CD4-positive, CD25-positive, alpha-beta regulatory T cell (primary cell): ENCODE data around the gene RNFT2. TPM values are rescaled to one million over a fixed set of nuclear protein-coding genes. Genes with fewer than 3 reads are reported as not detected.

ENCODE experiments used
- ATAC-seq, 2 donors: fragments of 150-1000 bp; cut with Tn5 transposase; one replicate each; pipeline ENCODE4 v1.10.0; 2021; ENCODE audit warnings: low read depth in 2 of 2, moderate number of reproducible peaks in 2 of 2, moderate library complexity in 1 of 2
- DNase-seq, 3 donors: peaks; one replicate each; pipeline versions ENCODE4 v3.0.0 to v3.0.0-alpha.2; 2012 to 2022; ENCODE audit warnings: mixed read lengths in 1 of 3
- H3K27ac ChIP-seq: one replicate; pipeline ENCODE4 v1.7.0; 2013; ENCODE audit warnings: mild to moderate bottlenecking, low read length; ENCODE audit not compliant: insufficient read depth, poor library complexity, severe bottlenecking
- H3K27me3 ChIP-seq: one replicate; pipeline ENCODE4 v1.7.0; 2013; ENCODE audit warnings: low read length; ENCODE audit not compliant: control insufficient read depth, insufficient read depth
- H3K36me3 ChIP-seq: one replicate; pipeline ENCODE4 v1.7.0; 2013; ENCODE audit warnings: mild to moderate bottlenecking, low read length, moderate library complexity; ENCODE audit not compliant: control insufficient read depth, insufficient read depth
- H3K4me1 ChIP-seq: 2 replicates; pipeline ENCODE4 v1.7.0; 2013; ENCODE audit warnings: mild to moderate bottlenecking, low read length; ENCODE audit not compliant: insufficient read depth, control insufficient read depth, poor library complexity, severe bottlenecking
- H3K4me3 ChIP-seq: one replicate; pipeline ENCODE4 v1.7.0; 2013; ENCODE audit warnings: low read depth, mild to moderate bottlenecking, low read length, moderate library complexity
- H3K9me3 ChIP-seq, 2 experiments: 1 replicate in 1 of 2; 2 replicates in 1 of 2; pipeline ENCODE4 v1.7.0; 2013; ENCODE audit warnings: low read length in 2 of 2, mild to moderate bottlenecking in 1 of 2, moderate library complexity in 1 of 2; ENCODE audit not compliant: control insufficient read depth in 2 of 2
- H3K27ac Mint-ChIP-seq, 3 donors: one replicate each; pipeline ENCODE4 v1.8.0; 2020 to 2022; ENCODE audit warnings: mild to moderate bottlenecking in 3 of 3, mixed read lengths in 3 of 3, moderate library complexity in 2 of 3
- H3K27me3 Mint-ChIP-seq: one replicate; pipeline ENCODE4 v1.8.0; 2022; ENCODE audit warnings: mild to moderate bottlenecking, mixed read lengths
- H3K36me3 Mint-ChIP-seq: one replicate; pipeline ENCODE4 v1.8.0; 2020; ENCODE audit warnings: mixed read lengths
- H3K4me1 Mint-ChIP-seq, 4 donors: one replicate each; pipeline ENCODE4 v1.8.0; 2020 to 2022; ENCODE audit warnings: mixed read lengths in 4 of 4, mild to moderate bottlenecking in 1 of 4
- H3K4me3 Mint-ChIP-seq, 4 donors: one replicate each; pipeline ENCODE4 v1.8.0; 2020 to 2022; ENCODE audit warnings: mild to moderate bottlenecking in 4 of 4, mixed read lengths in 4 of 4, moderate library complexity in 3 of 4
- H3K9me3 Mint-ChIP-seq, 7 donors: one replicate each; pipeline ENCODE4 v1.8.0; 2020 to 2022; ENCODE audit warnings: mixed read lengths in 7 of 7, mild to moderate bottlenecking in 3 of 7, moderate library complexity in 2 of 7
- polyA plus RNA-seq, 4 donors: library from polyadenylated mRNA; unstranded; fragments of 300-500 nt; fragmentation: Illumina TruSeq; gene quantifications; one replicate each; pipeline ENCODE4 v1.2.3, GENCODE V29; 2021
- total RNA-seq: library from RNA; stranded (reverse); gene quantifications from one replicate; pipeline ENCODE4 v1.2.3, GENCODE V29; 2022

Gene RNFT2
- total and polyA plus RNA-seq, 5 donors from 2014 or later: 0.69 to 9.7 (median 2.2) TPM

DNA sequence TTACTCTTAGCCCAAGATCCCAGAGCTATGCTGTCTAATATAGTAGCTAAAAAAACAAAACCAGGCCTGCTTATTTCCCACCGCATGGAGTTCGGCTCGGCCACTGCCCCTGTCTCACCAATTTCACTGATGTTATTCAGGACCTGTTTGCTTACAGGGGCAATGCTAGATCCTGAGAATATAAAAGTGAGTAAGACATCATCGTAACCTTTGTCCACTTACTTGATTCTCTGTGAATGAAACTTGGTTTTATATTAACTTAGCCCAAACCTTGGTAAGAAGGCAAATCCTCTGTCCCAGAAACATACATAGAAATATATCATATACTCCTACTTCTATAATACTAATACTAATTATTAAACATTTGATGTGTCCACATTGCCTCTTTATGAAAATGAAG, 56.6 kb downstream of the RNFT2 start:
- Mint-ChIP-seq H3K9me3 (peaks cover 0 to 18% (median 1%) of the 10 kb centered on the region in 7 donors), H3K4me3 (no peak overlapping the region), H3K4me1 (no peaks in the 10 kb centered on the region), H3K27me3 (no peaks in the 10 kb centered on the region), H3K36me3 (peaks cover 24% of the 10 kb centered on the region), H3K27ac (no peak overlapping the region)
- H3K9me3 ChIP-seq: peaks cover 0 to 14% of the 10 kb centered on the region in 2 experiments
- H3K36me3 ChIP-seq: no peaks in the 10 kb centered on the region
- H3K27me3 ChIP-seq: no peaks in the 10 kb centered on the region
- ATAC-seq (no peak), DNase-seq (no peak)
- H3K4me3 ChIP-seq: no peak overlapping the region
- H3K4me1 ChIP-seq: no peaks in the 10 kb centered on the region
- H3K27ac ChIP-seq: no peak overlapping the region

DNA sequence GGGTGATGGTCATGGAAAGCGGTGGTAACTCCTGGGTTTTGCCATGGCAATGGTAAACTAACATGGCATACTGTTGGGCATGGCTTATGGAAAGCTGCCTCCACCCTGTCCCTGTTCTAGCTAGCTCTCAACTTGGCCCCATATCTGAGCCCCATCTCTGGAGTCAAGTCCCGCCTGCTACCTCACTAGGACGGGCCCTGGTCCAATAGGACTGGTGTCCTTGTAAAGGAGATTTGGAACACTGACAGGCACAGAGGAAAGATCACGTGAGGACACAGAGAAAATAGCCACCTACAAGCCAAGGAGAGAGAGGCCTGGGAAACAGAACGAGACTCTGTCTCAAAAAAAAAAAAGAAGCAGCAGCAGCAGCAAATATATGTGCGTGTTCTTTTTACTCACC, 59.8 kb downstream of the RNFT2 start:
- no peak for ATAC-seq
- peaks cover 19% of the 10 kb centered on the region for H3K36me3 Mint-ChIP-seq
- no peak overlapping the region for H3K4me3 Mint-ChIP-seq
- H3K4me1 ChIP-seq: no peaks in the 10 kb centered on the region
- H3K27me3 Mint-ChIP-seq: no peaks in the 10 kb centered on the region
- H3K9me3 ChIP-seq: peaks cover 0 to 14% of the 10 kb centered on the region in 2 experiments
- no peak for DNase-seq
- H3K4me1 Mint-ChIP-seq: peaks cover 0 to 4% (median 0%) of the 10 kb centered on the region in 4 donors
- H3K36me3 ChIP-seq: no peaks in the 10 kb centered on the region
- H3K9me3 Mint-ChIP-seq: peaks cover 0 to 23% (median 2%) of the 10 kb centered on the region in 7 donors
- no peak overlapping the region for H3K27ac ChIP-seq
- H3K4me3 ChIP-seq: no peak overlapping the region
- H3K27me3 ChIP-seq: no peaks in the 10 kb centered on the region
- H3K27ac Mint-ChIP-seq: no peak overlapping the region

DNA sequence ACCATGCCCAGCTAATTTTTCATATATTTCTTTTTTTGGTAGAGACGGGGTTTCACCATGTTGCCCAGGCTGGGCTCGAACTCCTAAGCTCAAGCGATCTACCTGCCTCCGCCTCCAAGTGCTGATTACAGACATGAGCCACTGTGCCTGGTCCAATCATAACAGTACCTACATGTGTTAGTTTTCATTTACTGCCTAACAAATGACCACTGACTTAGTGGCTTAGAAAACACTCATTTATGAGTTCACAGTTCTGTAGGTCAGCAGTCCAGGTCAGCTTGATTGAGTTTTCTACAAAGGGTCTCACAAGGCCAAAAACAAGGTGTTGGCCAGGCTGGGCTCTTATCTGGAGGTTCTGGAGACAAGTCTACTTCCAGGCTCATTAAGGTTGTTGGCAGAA, 60.6 kb downstream of the RNFT2 start:
- Histone ChIP-seq H3K4me1 (no peaks in the 10 kb centered on the region), H3K27me3 (no peaks in the 10 kb centered on the region), H3K4me3 (no peak overlapping the region), H3K36me3 (no peaks in the 10 kb centered on the region), H3K27ac (no peak overlapping the region), H3K9me3 (peaks cover 0 to 14% of the 10 kb centered on the region in 2 experiments)
- no peak overlapping the region for H3K27ac Mint-ChIP-seq
- H3K4me1 Mint-ChIP-seq: peaks cover 0 to 4% (median 2%) of the 10 kb centered on the region in 4 donors
- no peak overlapping the region for H3K4me3 Mint-ChIP-seq
- ATAC-seq (no peak), DNase-seq (no peak)
- H3K9me3 Mint-ChIP-seq: peaks cover 0 to 23% (median 2%) of the 10 kb centered on the region in 7 donors
- peaks cover 18% of the 10 kb centered on the region for H3K36me3 Mint-ChIP-seq
- no peaks in the 10 kb centered on the region for H3K27me3 Mint-ChIP-seq

DNA sequence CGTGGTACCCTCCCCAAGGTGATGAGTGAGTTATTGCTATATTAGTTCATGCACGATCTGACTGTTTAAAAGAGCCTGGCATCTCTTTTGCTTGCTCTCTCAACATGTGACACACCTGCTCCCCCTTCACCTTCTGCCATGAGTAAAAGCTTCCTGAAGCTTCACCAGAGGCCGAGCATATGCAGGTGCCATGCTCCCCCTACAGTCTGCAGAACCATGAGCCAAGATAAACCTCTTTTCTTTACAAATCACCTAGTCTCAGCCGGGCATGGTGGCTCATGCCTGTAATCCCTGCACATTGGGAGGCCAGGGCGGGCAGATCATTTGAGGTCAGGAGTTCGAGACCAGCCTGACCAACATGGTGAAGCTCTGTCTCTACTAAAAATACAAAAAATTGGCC, 61.8 kb downstream of the RNFT2 start:
- DNase-seq: peak in 1 of 3 donors; percentile 6
- H3K27ac ChIP-seq: no peak overlapping the region
- peaks cover 18% of the 10 kb centered on the region for H3K36me3 Mint-ChIP-seq
- H3K27me3 Mint-ChIP-seq: no peaks in the 10 kb centered on the region
- no peaks in the 10 kb centered on the region for H3K4me1 ChIP-seq
- peaks cover 0 to 4% (median 2%) of the 10 kb centered on the region in 4 donors for H3K4me1 Mint-ChIP-seq
- no peak overlapping the region for H3K4me3 Mint-ChIP-seq
- ATAC-seq: no peak
- no peaks in the 10 kb centered on the region for H3K36me3 ChIP-seq
- H3K9me3 ChIP-seq: peaks cover 0 to 14% of the 10 kb centered on the region in 2 experiments
- H3K27ac Mint-ChIP-seq: no peak overlapping the region
- no peaks in the 10 kb centered on the region for H3K27me3 ChIP-seq
- H3K9me3 Mint-ChIP-seq: peaks cover 0 to 23% (median 2%) of the 10 kb centered on the region in 7 donors
- H3K4me3 ChIP-seq: no peak overlapping the region

DNA sequence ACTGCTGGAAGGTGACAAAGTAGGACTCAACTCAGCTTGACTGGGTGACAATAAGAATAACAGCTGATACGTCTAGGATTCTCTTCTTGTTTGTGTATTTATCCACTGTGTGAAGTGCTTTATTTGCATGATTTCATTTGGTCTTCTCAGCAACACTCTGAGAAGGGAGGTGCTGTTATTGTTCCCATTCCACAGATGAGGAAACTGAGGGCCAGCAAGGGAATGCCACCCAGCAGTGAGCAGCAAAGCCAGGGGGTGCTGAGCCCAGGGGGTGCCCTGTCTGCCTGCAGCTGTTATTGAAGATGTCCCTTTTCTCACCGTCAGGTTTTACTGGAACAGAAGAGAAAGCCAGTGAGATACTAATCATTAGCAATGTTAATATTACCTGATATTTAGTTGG, 62.8 kb downstream of the RNFT2 start:
- Histone ChIP-seq H3K9me3 (peaks cover 0 to 14% of the 10 kb centered on the region in 2 experiments), H3K4me1 (no peaks in the 10 kb centered on the region), H3K27ac (no peak overlapping the region), H3K4me3 (no peak overlapping the region), H3K36me3 (no peaks in the 10 kb centered on the region), H3K27me3 (no peaks in the 10 kb centered on the region)
- Mint-ChIP-seq H3K4me1 (peaks cover 0 to 4% (median 2%) of the 10 kb centered on the region in 4 donors), H3K27me3 (no peaks in the 10 kb centered on the region), H3K36me3 (peaks cover 18% of the 10 kb centered on the region), H3K27ac (no peak overlapping the region), H3K9me3 (peaks cover 0 to 23% (median 2%) of the 10 kb centered on the region in 7 donors), H3K4me3 (no peak overlapping the region)
- DNase-seq (no peak), ATAC-seq (no peak)

DNA sequence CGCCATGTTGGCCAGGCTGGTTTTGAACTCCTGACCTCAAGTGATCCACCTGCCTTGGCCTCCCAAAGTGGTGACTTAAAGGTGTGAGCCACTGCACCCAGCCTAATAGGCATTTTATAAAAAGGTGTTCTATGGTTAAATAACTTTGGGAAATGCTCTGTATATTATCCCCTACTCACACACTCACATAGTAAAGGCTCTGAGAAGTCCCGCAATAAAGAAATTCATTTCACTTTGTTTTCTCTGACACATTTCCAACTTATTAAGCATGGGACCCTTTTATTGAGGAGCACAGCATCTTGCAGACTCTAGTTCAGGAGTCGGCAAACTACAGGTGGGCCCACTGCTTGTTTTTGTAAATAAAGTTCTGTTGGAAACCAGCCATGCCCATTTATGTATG, 63.9 kb downstream of the RNFT2 start:
- Histone ChIP-seq H3K36me3 (no peaks in the 10 kb centered on the region), H3K27me3 (no peaks in the 10 kb centered on the region), H3K4me1 (no peaks in the 10 kb centered on the region), H3K4me3 (no peak overlapping the region), H3K9me3 (peaks cover 0 to 14% of the 10 kb centered on the region in 2 experiments), H3K27ac (no peak overlapping the region)
- no peak overlapping the region for H3K4me3 Mint-ChIP-seq
- H3K4me1 Mint-ChIP-seq: peaks cover 0 to 4% (median 2%) of the 10 kb centered on the region in 4 donors
- H3K36me3 Mint-ChIP-seq: peaks cover 18% of the 10 kb centered on the region
- H3K27me3 Mint-ChIP-seq: no peaks in the 10 kb centered on the region
- ATAC-seq (no peak), DNase-seq (no peak)
- H3K27ac Mint-ChIP-seq: no peak overlapping the region
- H3K9me3 Mint-ChIP-seq: peaks cover 0 to 23% (median 2%) of the 10 kb centered on the region in 7 donors

DNA sequence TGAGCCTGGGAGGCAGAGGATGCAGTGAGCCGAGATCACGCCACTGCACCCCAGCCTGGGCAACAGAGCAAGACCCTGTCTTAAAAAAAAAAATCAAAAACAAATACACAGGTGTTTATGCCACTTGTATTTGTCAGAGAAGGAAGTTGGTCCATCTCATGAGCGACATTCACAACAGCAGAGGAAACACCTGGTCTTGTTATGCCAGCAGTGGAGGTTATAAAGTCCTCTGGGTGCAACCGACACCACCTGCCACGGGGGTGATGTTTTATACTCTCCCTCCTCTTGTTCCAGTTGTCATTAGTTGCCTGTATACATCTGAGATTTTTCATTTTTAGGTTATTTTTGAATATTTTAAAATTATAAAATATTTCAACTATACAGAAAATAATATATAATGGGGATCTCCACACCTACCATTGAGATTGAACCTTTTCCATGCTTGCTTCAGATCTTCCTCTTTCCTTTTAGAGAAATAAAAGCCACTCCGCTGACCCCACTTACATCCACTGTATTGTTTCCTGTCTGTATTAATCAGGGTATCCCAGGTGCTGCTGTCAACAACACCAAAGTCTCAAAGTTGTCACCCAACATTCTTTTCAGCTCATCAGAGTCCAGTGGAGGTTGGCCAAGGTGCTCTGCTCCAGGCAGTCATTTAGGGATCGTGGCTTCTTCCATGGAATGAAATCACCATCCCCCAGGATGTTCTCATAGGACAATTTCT, 65.1 kb downstream of the RNFT2 start:
- Histone ChIP-seq H3K4me1 (no peaks in the 10 kb centered on the region), H3K27ac (no peak overlapping the region), H3K36me3 (no peaks in the 10 kb centered on the region), H3K9me3 (peaks cover 0 to 13% of the 10 kb centered on the region in 2 experiments), H3K27me3 (no peaks in the 10 kb centered on the region), H3K4me3 (no peak overlapping the region)
- Mint-ChIP-seq H3K9me3 (peaks cover 0 to 16% (median 0%) of the 10 kb centered on the region in 7 donors), H3K36me3 (peaks cover 20% of the 10 kb centered on the region), H3K27ac (no peak overlapping the region), H3K27me3 (no peaks in the 10 kb centered on the region), H3K4me3 (no peak overlapping the region), H3K4me1 (peaks cover 0 to 4% (median 2%) of the 10 kb centered on the region in 4 donors)
- DNase-seq (peak in 1 of 3 donors; percentile 60), ATAC-seq (no peak)

DNA sequence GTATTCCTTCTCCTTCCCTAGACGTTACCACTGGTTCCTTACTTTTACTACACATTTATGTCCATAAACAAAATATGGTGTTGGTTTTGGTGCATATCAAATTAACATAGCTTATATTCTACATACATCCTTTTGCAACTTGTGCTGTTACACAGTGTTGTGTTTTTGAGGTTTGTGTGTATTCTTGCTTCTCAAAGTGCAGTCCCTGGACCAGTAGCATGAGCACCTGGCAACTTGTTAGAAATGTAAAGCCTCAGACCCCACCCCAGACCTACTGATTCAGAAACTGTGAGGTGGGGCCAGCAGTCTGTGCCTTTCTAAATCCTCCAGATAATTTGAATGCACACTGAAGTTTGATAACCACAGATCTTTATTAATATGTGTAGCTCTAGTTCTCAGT, 65.9 kb downstream of the RNFT2 start:
- Histone ChIP-seq H3K4me3 (no peak overlapping the region), H3K27ac (no peak overlapping the region), H3K9me3 (peaks cover 0 to 4% of the 10 kb centered on the region in 2 experiments), H3K4me1 (no peaks in the 10 kb centered on the region), H3K27me3 (no peaks in the 10 kb centered on the region), H3K36me3 (no peaks in the 10 kb centered on the region)
- Mint-ChIP-seq H3K27ac (peak overlapping the region in 1 of 3 donors; percentile 28), H3K4me3 (no peak overlapping the region), H3K27me3 (no peaks in the 10 kb centered on the region), H3K36me3 (peaks cover 16% of the 10 kb centered on the region), H3K9me3 (peaks cover 0 to 12% (median 0%) of the 10 kb centered on the region in 7 donors), H3K4me1 (peaks cover 0 to 4% (median 2%) of the 10 kb centered on the region in 4 donors)
- DNase-seq (peak in 1 of 3 donors; percentile 8), ATAC-seq (no peak)
